HG03457 (cell line): Measurements from ENCODE around the gene SPTBN1.

Experiments used
- ATAC-seq: cut with Tn5 transposase; IDR thresholded peaks from one replicate; pipeline ENCODE4 v1.9.1; 2021; ENCODE audit warnings: moderate number of reproducible peaks; ENCODE audit not compliant: unreplicated experiment

Gene SPTBN1

DNA sequence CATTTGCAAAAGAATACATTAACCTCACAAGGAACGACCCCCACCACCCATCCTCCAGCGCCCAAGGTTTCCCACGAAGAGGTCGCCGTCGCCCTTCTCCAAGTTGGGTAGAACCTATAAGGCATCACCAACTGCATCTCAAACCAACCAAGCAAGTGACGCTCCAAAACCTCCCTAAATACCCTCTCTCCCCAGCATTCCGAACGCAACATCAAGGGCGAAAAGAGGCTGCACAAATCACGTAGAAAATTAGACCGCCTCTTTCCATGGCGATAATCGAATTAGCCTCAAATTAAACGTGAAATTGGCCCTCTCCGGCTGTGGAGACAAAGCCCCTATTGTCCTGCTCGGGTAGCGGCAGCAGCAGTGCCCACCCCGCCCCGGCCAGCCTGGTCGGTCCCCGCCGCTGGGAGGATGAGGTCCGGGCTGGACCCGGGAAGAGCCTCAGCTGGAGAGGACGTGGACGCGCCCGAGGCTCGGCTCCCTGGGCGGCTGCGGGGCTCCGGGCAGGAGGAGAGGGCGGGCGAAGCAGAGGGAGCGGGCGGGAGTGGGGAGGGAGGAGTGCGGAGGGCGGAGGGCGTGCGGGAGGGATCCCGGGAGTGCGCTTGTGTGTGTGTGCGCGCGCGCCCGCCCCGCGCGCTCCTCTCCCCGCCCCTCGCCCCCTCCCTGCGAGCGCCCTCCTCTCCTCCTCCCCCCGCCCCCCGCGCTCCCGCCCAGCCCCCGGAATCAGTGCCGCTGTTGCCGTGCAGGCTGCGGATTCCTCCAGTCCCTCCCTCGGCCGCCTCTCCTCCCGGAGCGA is at the start of gene SPTBN1:
Gene SPTBN1, plus strand, starts transcription at position 765 of the 799 bp plus-strand sequence. CDS start 70,092 bp downstream, outside the sequence.
- ATAC-seq, result no peak

DNA sequence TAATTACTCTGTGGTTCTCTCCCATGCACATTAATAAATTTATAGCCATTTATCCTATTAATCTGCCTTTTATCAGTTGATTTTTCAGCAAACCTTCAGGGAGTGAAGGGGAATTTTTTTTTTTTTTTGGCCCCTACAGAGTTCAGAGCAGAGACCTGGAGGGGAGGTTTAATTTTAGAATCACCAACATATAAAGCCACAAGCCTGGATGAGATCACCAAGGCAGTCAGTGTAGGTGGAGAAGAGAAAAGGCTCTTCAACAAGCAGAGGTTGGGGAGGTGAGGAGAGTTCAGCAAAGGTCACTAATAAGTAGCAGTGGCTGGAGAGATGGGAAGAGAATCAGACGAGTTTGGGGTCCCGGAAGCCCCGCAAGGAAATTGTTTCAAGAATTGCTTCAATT is 48.4 kb upstream of the SPTBN1 start:
- no peak for ATAC-seq

DNA sequence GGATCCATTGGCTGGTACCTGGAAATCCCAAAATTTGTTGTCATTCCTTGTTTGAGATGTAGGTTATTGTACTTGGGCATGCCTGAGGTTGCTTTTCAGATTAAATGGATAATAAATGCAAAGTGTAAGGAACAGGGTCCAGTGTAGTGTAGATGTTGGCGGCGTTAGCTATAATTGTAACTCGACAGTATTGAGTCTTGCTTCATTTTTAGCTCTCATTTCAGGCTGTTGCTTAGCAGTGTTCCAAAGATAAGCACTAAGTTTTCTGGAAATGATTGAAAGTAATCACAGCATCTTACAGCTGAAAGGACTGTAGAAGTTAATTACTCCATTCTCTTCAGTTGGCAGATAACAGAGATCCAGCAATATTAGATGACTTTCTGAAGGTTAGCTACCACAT is 47.8 kb upstream of the SPTBN1 start:
- no peak for ATAC-seq

DNA sequence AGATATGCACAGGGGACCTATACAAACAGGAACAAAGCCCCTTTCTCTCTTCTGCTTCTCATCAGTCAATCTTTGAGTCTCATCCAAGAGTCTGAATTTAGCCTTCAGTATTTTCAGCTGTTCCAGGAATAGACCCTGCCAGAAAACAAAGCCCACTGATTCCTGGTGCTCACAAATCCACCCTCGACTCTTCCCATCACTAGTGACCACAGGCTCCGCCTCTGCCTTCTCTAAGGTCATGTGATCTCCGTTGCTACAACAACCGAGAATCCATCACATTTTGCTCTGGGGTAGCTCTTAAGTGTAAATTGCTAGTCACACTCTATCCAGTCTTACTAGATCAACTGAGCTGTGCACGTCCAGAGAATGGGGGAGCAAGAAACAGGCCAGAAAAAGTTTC is 46.4 kb upstream of the SPTBN1 start:
- no peak for ATAC-seq

DNA sequence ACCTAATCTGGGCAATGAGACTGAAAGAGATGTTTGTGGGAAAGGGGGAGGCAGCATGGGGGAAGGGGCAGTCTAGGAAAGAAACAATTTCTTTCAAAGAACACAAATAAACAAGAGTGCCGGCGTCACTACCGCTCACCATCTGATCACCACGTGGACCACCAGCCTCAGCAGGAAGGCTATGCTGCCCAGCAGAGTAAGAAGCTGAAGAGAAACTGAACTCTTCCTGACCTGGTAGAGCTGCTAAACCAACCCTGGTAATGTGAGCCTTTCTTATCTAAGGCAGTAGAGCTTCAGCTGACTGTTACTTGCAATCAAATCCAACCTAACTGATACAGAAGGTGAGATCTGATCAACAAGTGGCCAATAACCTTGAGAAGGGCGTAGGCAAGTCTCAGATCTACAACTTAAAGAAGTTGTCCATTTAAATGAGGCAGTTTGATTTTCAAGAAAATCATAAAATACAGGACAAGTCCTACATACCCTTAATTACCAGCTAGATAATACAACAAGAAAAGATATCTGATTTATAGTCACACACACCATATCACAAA is 44.2 kb upstream of the SPTBN1 start:
- no peak for ATAC-seq

DNA sequence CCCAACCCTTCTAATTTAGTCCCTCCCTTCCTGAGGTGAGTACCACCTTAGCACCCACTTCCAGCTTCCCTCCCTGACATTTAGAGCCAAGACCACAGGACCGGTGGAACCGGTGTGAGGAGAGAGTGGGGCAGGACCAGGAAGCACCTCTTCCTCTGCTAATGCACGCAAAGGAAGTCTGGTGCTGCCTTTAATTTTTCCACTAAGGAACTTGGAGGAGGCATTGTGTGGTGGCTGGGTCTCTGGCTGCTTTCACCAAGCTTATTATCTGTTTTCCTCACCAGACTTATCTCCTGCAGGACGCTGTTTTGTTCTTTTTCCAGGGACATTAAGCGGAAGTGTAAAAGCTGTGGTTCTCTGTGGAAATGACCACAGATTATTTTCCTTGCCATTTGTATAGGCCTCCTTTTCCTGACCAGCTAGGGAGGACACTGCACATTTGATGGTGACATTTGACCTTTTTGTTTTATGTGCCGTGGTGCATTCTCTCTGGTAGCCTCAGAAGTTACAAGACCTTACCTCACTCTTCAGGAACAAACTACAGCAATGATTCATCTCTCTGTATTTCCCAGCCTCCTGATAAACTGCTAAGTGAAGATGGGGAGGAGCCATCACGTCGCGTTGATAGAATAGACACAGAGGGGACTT is 39.8 kb upstream of the SPTBN1 start:
- ATAC-seq, result no peak

DNA sequence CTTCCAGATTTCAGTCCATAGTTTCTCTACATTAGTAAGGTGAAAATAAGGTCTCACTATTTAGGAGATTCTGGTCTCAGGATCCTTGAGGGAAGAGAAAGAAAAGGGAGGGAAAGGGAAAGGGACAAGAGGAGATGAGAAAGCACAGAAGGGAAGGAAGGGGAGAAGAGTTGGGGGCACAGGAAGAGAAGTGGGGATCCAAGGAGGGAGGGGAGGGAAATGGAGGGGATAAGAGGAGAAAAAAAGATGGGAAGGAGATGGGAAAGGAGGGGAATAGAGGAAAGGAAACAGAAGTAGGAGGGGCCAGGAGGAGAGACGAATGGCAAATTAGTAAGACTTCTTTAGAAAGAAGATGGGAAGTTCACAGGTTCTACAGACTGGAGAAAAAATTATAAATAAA is 39.2 kb upstream of the SPTBN1 start:
- no peak for ATAC-seq

DNA sequence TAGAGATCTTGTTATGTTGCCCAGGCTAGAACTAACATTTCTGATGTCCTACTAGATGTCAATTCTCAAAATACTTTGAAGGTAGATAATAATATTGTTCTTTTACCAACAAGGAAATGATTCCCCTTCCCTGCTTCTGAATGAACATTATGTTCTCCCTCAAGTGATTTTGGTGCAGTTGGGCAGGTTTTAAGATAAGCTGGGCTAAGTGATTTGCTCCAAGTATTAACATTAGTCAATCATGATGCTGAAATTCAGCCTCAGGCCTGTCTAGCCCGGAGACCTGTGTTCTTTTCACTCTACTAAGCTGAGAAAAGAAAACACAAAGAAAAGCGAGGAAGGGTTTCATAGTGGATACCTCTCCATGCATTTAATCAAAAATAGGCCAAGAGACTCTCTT is 38.5 kb upstream of the SPTBN1 start:
- no peak for ATAC-seq

DNA sequence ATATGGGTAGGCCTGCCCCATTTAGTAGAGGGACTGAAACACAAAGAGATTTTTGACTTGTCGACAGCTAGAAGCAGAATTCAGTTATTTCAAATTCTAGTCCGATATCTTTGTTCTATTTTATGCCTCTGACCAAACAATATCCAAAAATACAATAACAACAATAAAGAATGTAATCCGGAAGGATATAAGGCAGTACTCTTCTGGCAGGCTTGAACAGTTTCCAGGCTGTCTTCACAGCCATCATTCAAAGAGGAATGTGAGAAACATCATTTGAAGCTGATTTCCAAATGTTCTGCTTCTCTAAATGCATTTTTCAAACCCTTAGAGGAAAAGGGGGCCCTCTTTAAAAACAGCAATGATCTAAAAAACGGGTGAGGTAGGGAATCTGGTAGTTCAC is 36.7 kb upstream of the SPTBN1 start:
- ATAC-seq, result no peak

DNA sequence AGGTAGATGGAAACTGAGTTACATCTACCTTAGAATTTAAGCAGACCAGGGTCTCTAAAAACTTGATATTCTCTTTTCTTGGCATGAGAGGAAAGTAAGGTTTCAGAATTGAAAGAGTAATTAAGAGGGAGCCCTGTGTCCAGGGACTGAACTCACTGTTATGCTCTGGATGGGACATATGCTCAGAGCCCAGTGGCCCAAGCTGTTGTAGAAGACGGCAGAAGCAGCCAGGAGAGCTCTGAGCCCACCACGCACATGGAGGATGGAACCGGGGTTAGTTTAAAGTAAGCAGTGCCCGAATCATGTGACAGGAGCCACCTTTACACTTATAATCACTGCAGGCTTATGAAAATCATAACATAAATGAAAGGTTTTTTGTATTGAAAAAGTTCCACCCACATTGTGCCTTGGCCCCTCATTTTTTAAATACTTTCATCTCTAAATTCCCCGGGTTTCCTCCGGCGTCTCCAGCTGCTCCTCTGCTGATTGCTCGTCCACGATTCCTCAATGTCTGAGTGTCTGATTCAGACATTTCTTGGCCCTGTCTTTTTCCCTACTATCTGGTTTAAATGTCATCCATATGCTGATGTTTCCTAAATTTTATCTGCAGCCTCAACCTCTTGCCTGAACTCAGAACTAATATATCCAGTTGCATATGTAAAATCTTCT is 36.1 kb upstream of the SPTBN1 start:
- no peak for ATAC-seq

DNA sequence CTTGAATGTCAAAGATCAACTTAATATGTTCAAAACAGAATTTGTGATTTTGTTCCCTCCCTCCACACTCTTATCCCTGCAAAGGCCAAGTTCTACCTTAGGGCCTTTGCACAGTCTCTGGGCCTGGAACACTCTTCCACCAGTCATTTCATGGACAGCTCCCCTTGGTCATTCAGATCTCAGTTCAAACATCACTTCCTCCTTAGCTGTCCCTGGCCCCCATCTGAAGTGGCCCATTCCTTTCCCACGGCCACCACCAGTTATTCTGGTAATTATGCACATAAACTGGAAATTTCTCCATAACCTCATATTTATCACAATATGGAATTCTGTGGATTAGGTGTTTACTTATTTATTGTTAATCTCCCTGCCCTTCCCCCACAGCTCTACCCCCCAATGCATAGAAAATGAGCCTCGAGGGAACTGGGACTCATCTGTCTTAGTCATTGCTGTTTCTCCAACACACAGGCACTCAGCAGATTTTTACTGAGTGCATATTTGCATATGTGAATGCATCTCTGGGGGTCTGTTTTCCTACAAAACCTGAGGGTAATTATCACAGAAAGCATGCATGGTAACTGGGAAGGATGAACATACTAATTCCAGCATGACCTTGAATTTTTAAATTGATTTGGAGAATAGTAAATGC is 35.5 kb upstream of the SPTBN1 start:
- no peak for ATAC-seq

DNA sequence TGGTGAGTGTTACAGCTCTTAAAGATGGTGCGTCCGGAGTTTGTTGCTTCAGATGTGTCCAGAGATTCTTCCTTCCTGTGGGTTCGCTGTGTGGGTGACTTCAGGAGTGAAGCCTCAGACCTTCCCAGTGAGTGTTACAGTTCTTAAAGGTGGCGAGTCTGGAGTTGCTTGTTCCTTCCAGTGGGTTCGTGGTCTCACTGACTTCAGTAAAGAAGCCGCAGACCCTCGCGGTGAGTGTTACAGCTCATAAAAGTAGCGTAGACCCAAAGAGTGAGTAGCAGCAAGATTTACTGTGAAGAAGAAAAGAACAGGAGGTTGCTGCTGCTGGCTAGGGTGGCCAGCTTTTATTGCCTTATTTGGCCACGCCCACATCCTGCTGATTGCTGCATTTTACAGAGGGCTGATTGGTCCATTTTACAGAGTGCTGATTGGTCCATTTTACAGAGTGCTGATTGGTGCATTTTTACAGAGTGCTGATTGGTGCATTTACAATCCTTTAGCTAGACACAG is 34.0 kb upstream of the SPTBN1 start:
- ATAC-seq, result no peak

DNA sequence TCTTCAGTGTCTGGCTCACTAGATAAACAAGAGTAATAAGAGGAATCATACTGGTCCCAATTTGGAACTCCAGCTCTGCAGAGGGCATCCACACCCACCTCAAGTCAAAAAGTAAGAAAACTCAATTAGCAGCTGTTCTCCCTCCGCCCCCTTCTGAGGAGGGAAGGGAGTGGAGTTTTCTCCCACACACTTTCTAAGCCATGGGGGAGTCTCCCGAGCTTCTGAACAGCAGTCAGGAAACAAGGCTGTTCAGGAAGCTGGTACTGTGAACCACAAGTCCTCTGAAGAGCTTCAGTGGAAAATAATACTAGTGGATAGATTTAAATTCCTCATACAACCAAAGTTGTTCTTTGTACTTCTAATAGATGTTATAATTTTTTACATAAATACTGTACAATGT is 32.9 kb upstream of the SPTBN1 start:
- ATAC-seq, result no peak

DNA sequence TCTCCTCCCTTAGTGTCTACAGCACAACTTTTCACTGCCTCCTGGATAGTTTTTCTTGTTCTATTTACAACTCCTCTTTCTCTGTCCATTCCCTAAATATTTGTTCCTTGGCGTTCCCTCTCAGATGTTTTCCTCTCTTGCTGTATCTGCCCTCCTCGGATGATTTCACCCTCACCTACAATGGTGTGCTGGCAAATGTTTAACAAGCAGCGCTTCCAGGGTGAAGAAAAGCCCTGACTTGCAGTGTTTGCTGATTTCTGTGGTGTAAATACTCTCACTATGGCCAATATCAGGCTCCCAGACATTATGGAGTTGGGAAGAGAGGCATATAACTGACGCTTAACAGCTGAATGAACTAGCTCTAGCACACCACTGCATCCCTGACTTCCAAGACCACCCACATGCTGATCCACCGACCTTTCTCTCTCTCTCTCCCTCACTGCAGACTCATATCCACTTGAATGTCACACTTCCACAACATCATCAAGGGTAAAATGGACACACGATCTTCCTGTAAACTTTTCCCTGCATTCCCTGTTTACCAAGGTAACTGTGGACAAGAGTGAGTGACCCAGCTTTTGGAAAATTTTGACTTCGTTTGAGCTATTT is 31.5 kb upstream of the SPTBN1 start:
- no peak for ATAC-seq

DNA sequence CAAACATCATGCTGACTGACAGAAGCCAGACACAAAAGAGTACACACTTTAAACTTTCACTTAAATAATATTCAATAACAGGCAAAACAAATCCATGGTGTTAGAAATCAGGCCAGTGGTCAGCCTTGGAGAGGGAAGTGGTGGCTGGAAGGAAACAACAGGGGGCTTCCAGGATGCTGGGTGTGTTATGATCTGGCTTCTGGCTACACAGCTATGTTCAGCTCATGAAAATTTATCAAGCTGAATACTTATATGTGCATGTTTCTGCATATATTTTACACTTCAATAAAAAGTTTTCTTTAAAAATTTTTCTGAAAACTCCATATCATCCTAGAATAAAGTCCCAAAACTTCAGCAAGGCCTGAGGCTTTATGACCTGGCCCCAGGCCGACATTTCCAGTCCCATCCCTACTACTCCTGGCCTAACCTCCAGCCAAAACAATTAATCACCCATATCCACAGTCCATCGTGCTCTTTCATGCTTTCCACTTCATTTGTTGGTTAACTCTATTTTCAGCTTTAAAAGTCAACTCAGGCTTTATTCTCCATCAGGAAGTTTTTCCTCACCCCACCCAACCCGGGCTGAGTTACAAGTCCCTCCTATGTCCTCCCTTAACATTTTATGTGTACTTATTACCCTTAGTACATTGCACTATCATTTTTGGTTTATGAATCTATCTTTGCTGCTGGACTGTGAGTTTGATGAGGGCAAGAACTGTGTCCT is 27.9 kb upstream of the SPTBN1 start:
- ATAC-seq, result no peak

DNA sequence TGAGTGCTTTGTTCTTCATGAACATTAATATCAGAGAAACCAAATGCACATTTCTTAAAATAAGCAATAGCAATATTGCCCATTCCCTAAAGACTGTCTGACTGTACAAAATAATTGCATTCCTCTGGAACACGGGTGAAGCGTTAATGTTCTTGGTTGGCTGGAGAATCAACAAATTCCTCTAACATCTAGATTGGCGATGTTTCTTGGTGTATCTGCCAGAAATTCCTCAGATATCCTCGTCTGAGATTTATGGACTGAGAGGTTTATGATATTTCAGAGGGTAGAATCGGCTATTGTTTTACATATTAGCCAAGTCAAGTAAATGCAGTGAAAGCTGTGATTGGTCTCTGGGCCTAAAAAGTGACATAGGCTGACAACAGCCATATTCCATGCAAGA is 27.1 kb upstream of the SPTBN1 start:
- ATAC-seq, result no peak

DNA sequence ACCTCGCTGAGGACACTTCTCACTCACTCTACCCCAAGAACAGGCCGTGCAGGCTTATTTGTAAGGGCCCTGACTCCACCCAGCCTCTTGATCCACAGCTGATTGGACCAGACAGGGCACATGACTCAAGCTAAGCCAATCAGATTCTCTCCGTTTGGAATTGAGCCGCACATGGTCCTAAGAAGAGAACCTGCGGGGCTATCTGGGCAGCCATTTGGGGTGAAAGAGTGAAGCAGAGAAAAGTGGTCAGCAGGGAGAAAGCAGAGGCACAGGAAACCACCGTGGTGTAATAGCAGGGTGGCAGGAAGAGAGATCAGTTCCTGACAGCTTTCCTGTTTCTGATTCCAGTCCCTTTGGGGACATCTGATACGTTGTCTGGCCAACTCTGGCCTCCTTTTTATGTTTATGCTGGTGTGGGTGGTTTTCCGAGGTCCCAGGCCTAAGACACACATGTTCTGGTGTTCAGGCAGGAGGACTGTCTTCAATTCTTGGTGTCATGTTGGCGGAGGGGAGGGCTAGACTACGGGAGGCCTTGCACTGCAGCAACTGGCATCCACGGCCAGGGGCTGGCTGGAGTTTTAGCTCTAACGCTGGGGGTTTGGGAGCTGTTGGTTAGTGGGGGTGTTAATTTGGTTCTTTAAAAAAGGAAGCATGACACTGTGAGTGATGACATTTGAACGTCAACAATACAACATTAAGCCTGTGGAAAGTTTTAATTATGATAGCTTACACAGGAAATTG is 26.1 kb upstream of the SPTBN1 start:
- no peak for ATAC-seq

DNA sequence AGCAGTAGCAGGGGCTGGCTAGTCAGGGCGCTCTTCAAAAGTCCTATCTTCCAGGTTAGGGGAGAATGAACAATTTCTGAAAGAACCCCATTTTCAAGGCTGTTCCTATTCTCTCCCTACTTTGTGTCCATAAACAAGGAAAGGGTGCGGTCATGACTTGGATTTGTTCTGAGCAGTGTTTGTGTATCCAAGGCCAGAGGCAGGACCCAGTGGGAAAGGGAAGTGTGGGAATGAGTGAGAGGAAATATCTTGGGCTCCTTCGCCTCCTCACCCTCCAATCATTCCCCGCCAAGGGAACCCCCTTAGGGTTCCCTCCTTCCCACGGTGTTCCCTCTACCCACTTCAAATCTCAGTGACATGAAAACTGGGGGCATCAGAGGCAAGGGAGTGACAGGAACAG is 25.5 kb upstream of the SPTBN1 start:
- no peak for ATAC-seq

DNA sequence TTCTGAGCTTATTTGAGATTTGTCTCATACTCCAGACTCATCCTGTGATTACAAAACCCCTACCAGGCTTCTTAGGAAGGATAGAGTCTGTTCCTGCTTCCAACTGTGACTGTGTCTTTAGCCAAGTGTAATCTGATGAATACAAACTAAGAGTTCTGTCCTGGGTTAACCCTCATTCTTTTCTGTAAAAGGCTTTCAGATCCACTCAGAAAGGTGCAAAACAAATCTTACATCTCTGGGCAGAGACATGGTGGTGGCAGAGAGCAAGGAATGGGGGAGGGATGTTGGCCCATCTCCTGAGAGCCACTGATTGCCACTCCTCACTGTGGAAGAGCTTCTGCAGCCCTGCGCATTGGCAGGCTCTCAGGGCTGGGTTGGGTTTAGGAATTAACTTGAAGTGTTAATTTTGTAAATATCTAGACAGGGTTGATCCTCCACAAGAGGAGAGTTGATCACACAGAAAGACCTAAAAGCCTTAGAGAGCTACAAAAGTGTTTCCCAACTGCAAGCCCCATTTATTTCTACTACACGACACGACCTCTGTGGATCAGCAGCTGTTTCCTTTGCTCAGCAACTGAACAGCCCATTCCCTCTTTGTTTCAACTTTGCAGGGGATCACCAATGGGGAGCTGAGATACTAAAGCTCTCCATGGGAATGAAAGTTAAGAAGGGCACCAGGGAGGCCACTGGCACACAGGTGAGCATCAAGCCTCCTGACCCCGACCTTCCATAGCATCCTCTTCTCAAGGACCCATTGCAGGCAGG is 23.7 kb upstream of the SPTBN1 start:
- ATAC-seq, result no peak
